Cardiac muscle cell (in vitro differentiated cells and primary cell): ENCODE data around the gene CTBP2. TPM values are rescaled to one million over a fixed set of nuclear protein-coding genes. Genes with fewer than 3 reads are reported as not detected.
A peak's percentile ranks its signal among the peaks of the same experiment; 100 is the strongest.

Source experiments
- DNase-seq, 2 donors: peaks; one replicate each; pipeline versions ENCODE4 v3.0.0 to v3.0.0-alpha.2; 2010 to 2017; ENCODE audit warnings: low read depth in 1 of 2, low spot score in 1 of 2
- H3K27ac ChIP-seq: fragments of 200-600 bp; sonication (generic); 2 replicates; pipeline ENCODE4 v1.5.1; 2016
- H3K27me3 ChIP-seq: fragments of 200-600 bp; sonication (generic); 2 replicates; pipeline ENCODE4 v1.6.0; 2016; ENCODE audit warnings: control low read depth
- H3K36me3 ChIP-seq: fragments of 200-600 bp; sonication (generic); 2 replicates; pipeline ENCODE4 v1.5.1; 2016; ENCODE audit warnings: control low read depth
- H3K4me1 ChIP-seq: fragments of 200-600 bp; sonication (generic); 2 replicates; pipeline ENCODE4 v1.8.1; 2017; ENCODE audit warnings: low read depth, mild to moderate bottlenecking, mixed run types
- H3K4me3 ChIP-seq: fragments of 200-600 bp; sonication (generic); 2 replicates; pipeline ENCODE4 v1.5.1; 2016; ENCODE audit warnings: mild to moderate bottlenecking
- H3K9me3 ChIP-seq: fragments of 200-600 bp; sonication (generic); 2 replicates; pipeline ENCODE4 v1.5.1; 2017; ENCODE audit warnings: low read depth, mild to moderate bottlenecking, control low read depth
- polyA plus RNA-seq: library from polyadenylated mRNA; unstranded; fragments of >200 nt; fragmentation: Nextera tagmentation; extraction: Ambion mirVana; gene quantifications from 2 replicates; pipeline ENCODE4 v1.2.1, GENCODE V29; 2016
- total RNA-seq: library from RNA; depleted of rRNA; stranded (reverse); fragments of >200 nt; gene quantifications from 2 replicates; pipeline ENCODE4 v1.2.3, GENCODE V29; 2016
- TF ChIP-seq, protein P1 (sequence below): IDR thresholded peaks from 2 replicates; pipeline ENCODE4 v1.5.1; 2012; ENCODE audit warnings: low read depth, mild to moderate bottlenecking, low read length

CTBP2 gene
- total and polyA plus RNA-seq, 2 experiments from 2014 or later = 67.4 to 74.5 TPM

DNA sequence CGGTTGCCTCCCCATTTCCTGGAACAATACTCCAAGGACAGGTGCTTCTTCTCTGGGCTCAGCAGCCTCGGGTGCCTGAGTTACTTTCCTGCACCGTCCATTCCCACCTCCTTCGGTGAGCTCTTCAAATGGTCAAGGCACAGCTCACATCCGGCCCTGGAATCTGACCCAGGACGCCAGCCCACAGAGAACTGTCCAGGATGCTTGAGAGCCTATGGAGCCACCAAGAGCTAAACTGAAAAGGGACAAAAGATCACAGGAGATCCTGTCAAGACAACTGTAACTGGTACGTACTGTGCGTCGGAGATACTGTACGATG lies 72.5 kb downstream of the CTBP2 start:
- H3K36me3 ChIP-seq = no peaks in the 10 kb centered on the region
- DNase-seq = no peak
- peaks cover 6% of the 10 kb centered on the region for H3K4me1 ChIP-seq
- H3K27me3 ChIP-seq = no peaks in the 10 kb centered on the region
- H3K9me3 ChIP-seq = no peaks in the 10 kb centered on the region
- TF ChIP-seq, protein P1, sequence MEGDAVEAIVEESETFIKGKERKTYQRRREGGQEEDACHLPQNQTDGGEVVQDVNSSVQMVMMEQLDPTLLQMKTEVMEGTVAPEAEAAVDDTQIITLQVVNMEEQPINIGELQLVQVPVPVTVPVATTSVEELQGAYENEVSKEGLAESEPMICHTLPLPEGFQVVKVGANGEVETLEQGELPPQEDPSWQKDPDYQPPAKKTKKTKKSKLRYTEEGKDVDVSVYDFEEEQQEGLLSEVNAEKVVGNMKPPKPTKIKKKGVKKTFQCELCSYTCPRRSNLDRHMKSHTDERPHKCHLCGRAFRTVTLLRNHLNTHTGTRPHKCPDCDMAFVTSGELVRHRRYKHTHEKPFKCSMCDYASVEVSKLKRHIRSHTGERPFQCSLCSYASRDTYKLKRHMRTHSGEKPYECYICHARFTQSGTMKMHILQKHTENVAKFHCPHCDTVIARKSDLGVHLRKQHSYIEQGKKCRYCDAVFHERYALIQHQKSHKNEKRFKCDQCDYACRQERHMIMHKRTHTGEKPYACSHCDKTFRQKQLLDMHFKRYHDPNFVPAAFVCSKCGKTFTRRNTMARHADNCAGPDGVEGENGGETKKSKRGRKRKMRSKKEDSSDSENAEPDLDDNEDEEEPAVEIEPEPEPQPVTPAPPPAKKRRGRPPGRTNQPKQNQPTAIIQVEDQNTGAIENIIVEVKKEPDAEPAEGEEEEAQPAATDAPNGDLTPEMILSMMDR = no peak
- no peak overlapping the region for H3K27ac ChIP-seq
- H3K4me3 ChIP-seq = no peak overlapping the region

DNA sequence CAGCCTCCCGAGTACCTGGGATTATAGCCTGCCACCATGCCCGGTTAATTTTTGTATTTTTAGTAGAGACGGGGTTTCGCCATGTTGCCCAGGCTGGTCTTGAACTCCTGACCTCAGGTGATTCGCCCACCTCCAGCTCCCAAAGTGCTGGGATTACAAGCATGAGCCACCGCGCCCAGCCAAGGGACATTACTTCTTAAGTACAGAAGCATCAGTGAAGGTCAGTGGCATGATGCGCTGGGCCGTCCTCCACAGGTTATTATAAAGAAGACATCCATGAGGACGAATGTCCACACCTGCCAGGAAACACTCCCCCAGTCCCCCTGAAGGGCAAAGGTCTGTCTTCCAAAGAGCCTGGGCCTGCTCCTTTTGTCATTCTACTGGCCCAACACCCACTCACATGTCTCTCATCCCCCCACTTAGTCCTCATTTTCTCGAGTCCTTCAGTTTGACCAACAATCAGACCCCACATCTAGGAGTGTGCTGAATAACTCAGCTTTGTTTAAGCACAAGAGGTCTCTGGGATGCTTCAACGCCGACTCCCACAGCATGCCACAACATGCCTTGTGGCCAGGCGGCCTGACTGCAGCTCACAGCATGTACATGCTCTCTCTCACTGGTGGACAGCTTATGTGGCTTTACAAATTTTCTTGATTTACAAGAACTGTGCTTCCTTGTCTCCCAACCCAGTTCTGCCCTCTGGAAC lies 73.0 kb downstream of the CTBP2 start:
- Histone ChIP-seq H3K36me3 (no peaks in the 10 kb centered on the region), H3K27me3 (no peaks in the 10 kb centered on the region), H3K4me3 (no peak overlapping the region), H3K4me1 (peaks cover 6% of the 10 kb centered on the region), H3K27ac (no peak overlapping the region), H3K9me3 (no peaks in the 10 kb centered on the region)
- TF ChIP-seq, protein P1 = no peak
- no peak for DNase-seq

DNA sequence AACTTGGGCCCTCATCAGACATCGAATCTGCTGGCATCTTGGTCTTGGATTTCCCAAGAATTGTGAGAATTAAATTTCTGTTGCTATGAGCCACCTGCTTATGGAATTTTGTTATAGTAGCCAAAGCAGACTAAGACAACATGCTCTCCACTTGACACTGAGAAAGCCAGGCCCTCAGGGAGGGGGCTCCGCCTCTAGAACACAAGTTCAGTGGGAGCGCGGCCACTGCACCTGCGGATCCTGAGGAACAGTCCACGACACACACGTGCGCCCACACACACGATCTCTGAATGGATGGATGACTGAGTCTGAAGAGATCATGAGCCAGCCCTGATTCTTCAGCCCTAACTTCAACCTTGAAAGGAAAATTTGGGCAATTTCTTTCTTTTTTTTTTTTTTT lies 73.7 kb downstream of the CTBP2 start:
- TF ChIP-seq, protein P1 = no peak
- H3K27ac ChIP-seq = no peak overlapping the region
- H3K9me3 ChIP-seq = no peaks in the 10 kb centered on the region
- no peaks in the 10 kb centered on the region for H3K36me3 ChIP-seq
- H3K4me1 ChIP-seq = peaks cover 10% of the 10 kb centered on the region
- no peak overlapping the region for H3K4me3 ChIP-seq
- no peaks in the 10 kb centered on the region for H3K27me3 ChIP-seq
- DNase-seq = no peak

DNA sequence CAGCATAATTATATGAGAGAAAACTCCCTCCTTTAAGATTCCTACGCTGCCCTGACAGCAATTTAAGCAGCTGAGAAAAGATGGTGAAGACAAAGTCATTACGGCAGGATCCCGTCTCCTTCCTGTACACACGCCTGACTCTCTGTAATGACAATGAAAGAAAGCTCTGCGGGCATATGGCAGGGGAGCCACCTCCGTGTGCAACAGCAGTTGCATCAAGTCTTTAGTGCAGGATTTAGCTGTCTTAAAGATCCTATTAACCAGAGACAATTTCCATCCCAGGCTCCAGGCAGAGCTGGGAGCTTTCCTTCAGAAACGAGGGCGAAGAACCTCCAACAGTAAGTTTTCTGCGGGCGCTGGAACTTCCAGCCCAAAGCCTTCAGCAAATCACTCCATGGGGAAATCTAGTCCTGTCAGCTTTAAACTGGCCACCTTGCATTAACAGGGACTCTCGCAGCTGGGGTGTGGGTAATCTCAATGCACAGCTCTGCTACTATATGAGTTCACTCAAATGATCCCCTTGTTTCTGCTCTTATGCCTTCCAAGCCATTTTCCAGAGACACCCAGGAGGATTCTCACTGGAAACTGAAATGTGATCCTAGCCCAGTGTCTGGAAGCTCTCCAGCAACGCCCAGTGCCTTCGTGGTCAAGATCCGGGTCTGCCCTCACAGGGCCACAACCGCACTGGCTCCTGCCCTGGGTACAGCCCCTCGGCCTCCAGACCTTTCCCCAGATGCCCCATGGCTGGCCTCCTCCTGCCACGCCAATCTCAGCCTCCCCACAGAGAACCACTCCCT lies 74.9 kb downstream of the CTBP2 start:
- Histone ChIP-seq H3K4me1 (peaks cover 10% of the 10 kb centered on the region), H3K27ac (peak overlapping the region; percentile 48), H3K4me3 (no peak overlapping the region), H3K36me3 (no peaks in the 10 kb centered on the region), H3K27me3 (no peaks in the 10 kb centered on the region), H3K9me3 (no peaks in the 10 kb centered on the region)
- peak in 1 of 2 donors; percentile 61 for DNase-seq
- TF ChIP-seq, protein P1 = no peak

DNA sequence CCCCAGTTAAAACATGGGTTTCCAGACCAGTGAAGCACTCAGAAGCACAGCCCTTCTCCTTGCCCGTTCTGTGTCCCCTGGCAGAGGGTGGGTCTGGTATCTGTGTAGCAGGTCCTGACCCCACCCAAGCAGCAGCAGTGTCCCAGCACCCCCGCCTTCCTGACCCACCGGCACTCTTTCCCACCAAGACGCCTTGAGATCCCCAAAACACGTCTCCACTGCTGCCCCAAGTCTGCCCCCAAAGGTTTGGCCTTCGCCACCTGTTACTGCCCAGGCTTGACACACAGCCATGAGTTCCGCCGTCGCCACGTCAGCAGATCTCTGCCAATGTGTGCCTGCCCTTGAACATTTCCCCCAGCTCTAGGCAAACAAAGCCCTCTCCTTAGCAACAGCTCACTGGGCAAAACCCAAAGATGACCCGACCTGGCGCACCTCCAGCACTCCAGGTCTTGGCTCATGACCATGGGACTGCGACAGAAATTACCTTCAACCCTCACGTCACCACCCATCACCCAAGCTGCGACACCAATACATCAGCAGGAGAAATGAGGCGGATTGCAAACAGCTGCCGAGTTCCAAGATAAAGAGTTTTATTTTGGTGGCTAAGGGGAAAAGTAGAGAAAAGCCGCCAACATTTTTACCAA lies 75.6 kb downstream of the CTBP2 start:
- Histone ChIP-seq H3K27ac (no peak overlapping the region), H3K4me1 (peaks cover 10% of the 10 kb centered on the region), H3K4me3 (no peak overlapping the region), H3K9me3 (no peaks in the 10 kb centered on the region), H3K27me3 (no peaks in the 10 kb centered on the region), H3K36me3 (no peaks in the 10 kb centered on the region)
- TF ChIP-seq, protein P1 = no peak
- DNase-seq = peak in 1 of 2 donors; percentile 69
